HepG2 (cell line): Measurements from ENCODE around the gene SMYD1. TPM values are rescaled to one million over a fixed set of nuclear protein-coding genes. Genes with fewer than 3 reads are reported as not detected.

ENCODE experiments used
- AKAP8 ChIP-seq: sonication (generic); formaldehyde crosslinking; IDR thresholded peaks from 2 replicates; pipeline ENCODE4 v1.5.1; 2020; ENCODE audit warnings: mild to moderate bottlenecking, missing genetic modification reagents
- BORCS8-MEF2B ChIP-seq: sonication (generic); formaldehyde crosslinking; IDR thresholded peaks from 2 replicates; pipeline ENCODE4 v1.8.0; 2022; ENCODE audit warnings: mild to moderate bottlenecking, missing genetic modification reagents
- BRF2 ChIP-seq: sonication (generic); formaldehyde crosslinking; IDR thresholded peaks from 2 replicates; pipeline ENCODE4 v1.8.1; 2022; ENCODE audit warnings: mild to moderate bottlenecking, missing genetic modification reagents
- CENPT ChIP-seq: sonication (generic); formaldehyde crosslinking; IDR thresholded peaks from 2 replicates; pipeline ENCODE4 v1.8.0; 2022; ENCODE audit warnings: low read depth, mild to moderate bottlenecking, moderate library complexity, missing genetic modification reagents
- CSRNP1 ChIP-seq: sonication (generic); formaldehyde crosslinking; IDR thresholded peaks from 2 replicates; pipeline ENCODE4 v1.8.1; 2023; ENCODE audit warnings: mild to moderate bottlenecking, missing genetic modification reagents
- GATA4 ChIP-seq: sonication (generic); IDR thresholded peaks from 2 replicates; pipeline ENCODE4 v1.6.1; 2016; ENCODE audit warnings: antibody characterized with exemption, low read depth, borderline replicate concordance
- KMT2A ChIP-seq: sonication (generic); formaldehyde crosslinking; IDR thresholded peaks from 2 replicates; pipeline ENCODE4 v1.4.0; 2020; ENCODE audit warnings: missing genetic modification reagents
- MAFK ChIP-seq, 2 experiments: IDR thresholded peaks in 1 of 2; conservative IDR thresholded peaks in 1 of 2; 2 replicates each; pipeline ENCODE4 v1.6.1; 2011; ENCODE audit warnings: improper control_type of control experiment in 2 of 2, low read length in 2 of 2
- MIXL1 ChIP-seq: IDR thresholded peaks from 2 replicates; pipeline ENCODE4 v1.6.1; 2016
- MXD3 ChIP-seq: IDR thresholded peaks from 2 replicates; pipeline ENCODE4 v1.6.1; 2016; ENCODE audit warnings: mild to moderate bottlenecking, missing biosample characterization, missing genetic modification reagents
- NPAS2 ChIP-seq: sonication (generic); formaldehyde crosslinking; IDR thresholded peaks from 2 replicates; pipeline ENCODE4 v1.8.0; 2022; ENCODE audit warnings: mild to moderate bottlenecking, missing genetic modification reagents, borderline replicate concordance
- REXO4 ChIP-seq: sonication (generic); formaldehyde crosslinking; IDR thresholded peaks from 2 replicates; pipeline ENCODE4 v1.8.0; 2022; ENCODE audit warnings: missing genetic modification reagents, mild to moderate bottlenecking, borderline replicate concordance
- SP2 ChIP-seq: sonication (generic); formaldehyde crosslinking; IDR thresholded peaks from 2 replicates; pipeline ENCODE4 v1.5.1; 2020; ENCODE audit warnings: mild to moderate bottlenecking, missing genetic modification reagents
- SRSF4 ChIP-seq: fragments of 200-400 bp; formaldehyde crosslinking; IDR thresholded peaks from one replicate; pipeline ENCODE4 v1.6.1; 2018; ENCODE audit warnings: mild to moderate bottlenecking, low read depth, low read length, moderate library complexity; ENCODE audit not compliant: poor library complexity, severe bottlenecking
- SUZ12 ChIP-seq: fragments of 150-350 bp; IDR thresholded peaks from 2 replicates; pipeline ENCODE4 v1.6.1; 2014; ENCODE audit warnings: low read depth, low read length
- TCF12 ChIP-seq, 2 experiments: fragments of 450-650 bp in 1 of 2; sonication (generic) in 1 of 2; formaldehyde crosslinking in 1 of 2; IDR thresholded peaks; 2 replicates each; pipeline versions ENCODE4 v1.6.1 to v1.8.0; 2017 to 2022; ENCODE audit warnings: antibody characterized with exemption in 1 of 2, mild to moderate bottlenecking in 1 of 2, missing genetic modification reagents in 1 of 2, moderate library complexity in 1 of 2
- TRIM24 ChIP-seq: sonication (generic); formaldehyde crosslinking; IDR thresholded peaks from 2 replicates; pipeline ENCODE4 v1.8.0; 2022; ENCODE audit warnings: mild to moderate bottlenecking, missing genetic modification reagents
- ZC3H13 ChIP-seq: sonication (generic); formaldehyde crosslinking; IDR thresholded peaks from 2 replicates; pipeline ENCODE4 v1.8.1; 2023; ENCODE audit warnings: mild to moderate bottlenecking, missing genetic modification reagents, moderate library complexity
- ZKSCAN1 ChIP-seq: fragments of 150-350 bp; IDR thresholded peaks from 2 replicates; pipeline ENCODE4 v1.6.1; 2014; ENCODE audit warnings: low read length
- ZNF160 ChIP-seq: sonication (generic); formaldehyde crosslinking; IDR thresholded peaks from 2 replicates; pipeline ENCODE4 v1.8.0; 2022; ENCODE audit warnings: mild to moderate bottlenecking, inconsistent platforms, missing genetic modification reagents
- ZNF367 ChIP-seq: sonication (generic); formaldehyde crosslinking; IDR thresholded peaks from 2 replicates; pipeline ENCODE4 v1.4.0; 2020; ENCODE audit warnings: missing genetic modification reagents, borderline replicate concordance
- ZNF460 ChIP-seq: sonication (generic); formaldehyde crosslinking; IDR thresholded peaks from 2 replicates; pipeline ENCODE4 v1.5.1; 2020; ENCODE audit warnings: missing genetic modification reagents, mild to moderate bottlenecking, borderline replicate concordance
- ZNF484 ChIP-seq: sonication (generic); formaldehyde crosslinking; IDR thresholded peaks from 2 replicates; pipeline ENCODE4 v1.5.1; 2020; ENCODE audit warnings: mild to moderate bottlenecking, low read depth, missing genetic modification reagents, borderline replicate concordance
- ZNF496 ChIP-seq: sonication (generic); formaldehyde crosslinking; IDR thresholded peaks from 2 replicates; pipeline ENCODE4 v1.8.1; 2023; ENCODE audit warnings: mild to moderate bottlenecking, moderate library complexity, missing genetic modification reagents; ENCODE audit not compliant: insufficient replicate concordance
- ZNF761 ChIP-seq: sonication (generic); formaldehyde crosslinking; conservative IDR thresholded peaks from 2 replicates; pipeline ENCODE4 v1.4.0; 2020; ENCODE audit warnings: mild to moderate bottlenecking, missing genetic modification reagents
- ZNF879 ChIP-seq: sonication (generic); formaldehyde crosslinking; IDR thresholded peaks from 2 replicates; pipeline ENCODE4 v1.8.1; 2023; ENCODE audit warnings: missing genetic modification reagents
- ZSCAN25 ChIP-seq: sonication (generic); formaldehyde crosslinking; IDR thresholded peaks from 2 replicates; pipeline ENCODE4 v1.8.0; 2022; ENCODE audit warnings: mild to moderate bottlenecking, missing genetic modification reagents
- polyA plus RNA-seq, 8 experiments: library from polyadenylated mRNA; depleted of rRNA in 3 of 8; stranded (reverse) in 7 of 8; unstranded in 1 of 8; fragments of >200 nt; fragmentation: Illumina TruSeq in 4 of 8; extraction: Trizol in 4 of 8; gene quantifications; 2 replicates each; pipeline versions ENCODE4 v1.2.1 to v1.2.3, GENCODE V29; 2011 to 2016; ENCODE audit warnings: low read depth in 4 of 8, missing spikeins in 1 of 8, mixed read lengths in 1 of 8; ENCODE audit not compliant: insufficient read depth in 1 of 8
- total RNA-seq, 5 experiments: library from RNA; depleted of rRNA; stranded (reverse); fragments of >200 nt; fragmentation: Illumina TruSeq; extraction: Trizol; gene quantifications; 2 replicates each; pipeline ENCODE4 v1.2.3, GENCODE V29; 2016; ENCODE audit warnings: low read depth in 1 of 5

SMYD1 gene
- total and polyA plus RNA-seq, 2 of the 13 experiments (the other 11 are each of a cell fraction or from before 2014, with no cell fraction given) = not detected

- no peak for TF ChIP-seq ZNF160 (CRISPR knock-in tag)
- peak; percentile 83; the same call in 1 of the 2 replicates for TF ChIP-seq ZNF761 (CRISPR knock-in tag)
- no peak for TF ChIP-seq SUZ12
- TF ChIP-seq ZNF367 (CRISPR knock-in tag) = peak; percentile 64; the same call in 1 of the 2 replicates
- TF ChIP-seq CENPT (CRISPR knock-in tag) = peak; percentile 72; the same call in 1 of the 2 replicates
- TF ChIP-seq ZNF484 = 0 out of 2 replicates have a peak, but pooled peaks have one; percentile 46
- peak; percentile 40 for TF ChIP-seq SRSF4
- no peak for TF ChIP-seq ZNF879 (CRISPR knock-in tag)
- TF ChIP-seq ZNF496 = no peak
- TF ChIP-seq ZKSCAN1 = no peak
- TF ChIP-seq ZC3H13 = no peak
- no peak for TF ChIP-seq MAFK (conservative IDR thresholded peaks at IDR 0.05 in 1 of 2, IDR thresholded peaks at IDR 0.05 in 1 of 2; ENCODE audit: low read length in 2 of 2)
- no peak for TF ChIP-seq TRIM24 (CRISPR knock-in tag)
- peak; percentile 37; the same call in 1 of the 2 replicates for TF ChIP-seq CSRNP1 (CRISPR knock-in tag)
- peak; percentile 71; the same call in 1 of the 2 replicates for TF ChIP-seq ZSCAN25 (CRISPR knock-in tag)
- TF ChIP-seq AKAP8 (CRISPR knock-in tag) = 0 out of 2 replicates have a peak, but pooled peaks have one; percentile 49
- peak; percentile 64; the same call in 1 of the 2 replicates for TF ChIP-seq BORCS8-MEF2B
- TF ChIP-seq MIXL1 (CRISPR knock-in tag) = no peak
- 0 out of 2 replicates have a peak, but pooled peaks have one; percentile 29 for TF ChIP-seq GATA4
- TF ChIP-seq BRF2 = no peak
- peak; percentile 70 for TF ChIP-seq SP2 (CRISPR knock-in tag)
- TF ChIP-seq KMT2A = peak; percentile 82
- TF ChIP-seq MXD3 = peak; percentile 96
- no peak for TF ChIP-seq ZNF460 (CRISPR knock-in tag)
- TF ChIP-seq REXO4 (CRISPR knock-in tag) = 0 out of 2 replicates have a peak, but pooled peaks have one; percentile 84
- TF ChIP-seq NPAS2 (CRISPR knock-in tag) = no peak
- no peak for TF ChIP-seq TCF12 (IDR thresholded peaks at IDR 0.05)
- TF ChIP-seq TCF12 (CRISPR knock-in tag; IDR thresholded peaks at IDR 0.05) = peak; percentile 89
These were observed 12.1 kb upstream of the SMYD1 start, which contains the start of gene KRCC1 (continued) for GRCh38 chr2:88055371-88056128.
